ENCODE data around the gene GINS1.
"Not testable (repeated sequence)": the region's sequence is repeated elsewhere in the genome, so short reads cannot be mapped to it uniquely, and the experiment has no call there.

GINS1 gene

GRCh38 chr20:25399037-25399430 is 8.4 kb upstream of the GINS1 start:
- Mint-ChIP-seq H3K27ac (no peak overlapping the region), H3K9me3 (peaks cover 20% of the 10 kb centered on the region), H3K4me1 (no peaks in the 10 kb centered on the region), H3K36me3 (no peaks in the 10 kb centered on the region), H3K4me3 (no peak overlapping the region), H3K27me3 (peaks cover 25% of the 10 kb centered on the region)
- peak; percentile 37 for DNase-seq
- CTCF ChIA-PET = interaction anchor here (1.0 to 3.7 kb wide), 16 partner anchors 9 to 405 kb away, joined by 3 to 33 read pairs (median 4); partner anchors contain the start of genes GINS1 and PYGB

GRCh38 chr20:25400291-25400732 is 7.2 kb upstream of the GINS1 start:
- H3K9me3 Mint-ChIP-seq = peaks cover 27% of the 10 kb centered on the region
- CTCF ChIA-PET = interaction anchor here (1.2 to 3.7 kb wide), 6 partner anchors 7 to 314 kb away, joined by 3 to 33 read pairs (median 10); partner anchors contain the start of gene GINS1
- not testable (repeated sequence) for H3K27ac Mint-ChIP-seq, H3K4me3 Mint-ChIP-seq, H3K36me3 Mint-ChIP-seq, DNase-seq, H3K4me1 Mint-ChIP-seq
- peaks cover 20% of the 10 kb centered on the region for H3K27me3 Mint-ChIP-seq

GRCh38 chr20:25402583-25402982 is 4.9 kb upstream of the GINS1 start:
- peaks cover 9% of the 10 kb centered on the region for H3K4me1 Mint-ChIP-seq
- H3K27me3 Mint-ChIP-seq = peaks cover 5% of the 10 kb centered on the region
- H3K4me3 Mint-ChIP-seq = no peak overlapping the region
- H3K27ac Mint-ChIP-seq = no peak overlapping the region
- no peak for DNase-seq
- H3K36me3 Mint-ChIP-seq = no peaks in the 10 kb centered on the region
- CTCF ChIA-PET = no interaction called here
- peaks cover 27% of the 10 kb centered on the region for H3K9me3 Mint-ChIP-seq

GRCh38 chr20:25408170-25408547 is 686 bp downstream of the GINS1 start:
- CTCF ChIA-PET = interaction anchor here (0.8 to 2.0 kb wide), 2 partner anchors 9 to 216 kb away, joined by 3 to 11 read pairs; no protein-coding TSS in a partner anchor
- H3K27ac Mint-ChIP-seq = peak overlapping the region; percentile 90
- H3K36me3 Mint-ChIP-seq = peaks cover 11% of the 10 kb centered on the region
- DNase-seq = no peak
- H3K27me3 Mint-ChIP-seq = no peaks in the 10 kb centered on the region
- H3K4me1 Mint-ChIP-seq = peaks cover 25% of the 10 kb centered on the region
- H3K4me3 Mint-ChIP-seq = peak overlapping the region; percentile 93
- H3K9me3 Mint-ChIP-seq = peaks cover 13% of the 10 kb centered on the region

- CTCF ChIA-PET = no interaction called here
- no peak overlapping the region for H3K27ac Mint-ChIP-seq
- DNase-seq = no peak
- no peaks in the 10 kb centered on the region for H3K27me3 Mint-ChIP-seq
- H3K4me1 Mint-ChIP-seq = peaks cover 27% of the 10 kb centered on the region
- peak overlapping the region; percentile 93 for H3K4me3 Mint-ChIP-seq
- peaks cover 7% of the 10 kb centered on the region for H3K9me3 Mint-ChIP-seq
- peaks cover 14% of the 10 kb centered on the region for H3K36me3 Mint-ChIP-seq
Observed at GRCh38 chr20:25408890-25409289, 1.4 kb downstream of the GINS1 start.

GRCh38 chr20:25418776-25419175 is 11.3 kb downstream of the GINS1 start:
- no peak for DNase-seq
- peaks cover 31% of the 10 kb centered on the region for H3K36me3 Mint-ChIP-seq
- no peaks in the 10 kb centered on the region for H3K4me1 Mint-ChIP-seq
- no peaks in the 10 kb centered on the region for H3K9me3 Mint-ChIP-seq
- no peaks in the 10 kb centered on the region for H3K27me3 Mint-ChIP-seq
- H3K4me3 Mint-ChIP-seq = no peak overlapping the region
- CTCF ChIA-PET = no interaction called here
- H3K27ac Mint-ChIP-seq = no peak overlapping the region

- CTCF ChIA-PET = no interaction called here
- H3K27ac Mint-ChIP-seq = no peak overlapping the region
- H3K4me1 Mint-ChIP-seq = peaks cover 3% of the 10 kb centered on the region
- peaks cover 34% of the 10 kb centered on the region for H3K36me3 Mint-ChIP-seq
- no peak for DNase-seq
- no peaks in the 10 kb centered on the region for H3K9me3 Mint-ChIP-seq
- no peaks in the 10 kb centered on the region for H3K27me3 Mint-ChIP-seq
- H3K4me3 Mint-ChIP-seq = no peak overlapping the region
Observed at GRCh38 chr20:25421102-25421501, 13.6 kb downstream of the GINS1 start.

- H3K27ac Mint-ChIP-seq = no peak overlapping the region
- DNase-seq = no peak
- peaks cover 4% of the 10 kb centered on the region for H3K4me1 Mint-ChIP-seq
- CTCF ChIA-PET = no interaction called here
- no peaks in the 10 kb centered on the region for H3K27me3 Mint-ChIP-seq
- no peak overlapping the region for H3K4me3 Mint-ChIP-seq
- H3K36me3 Mint-ChIP-seq = peaks cover 40% of the 10 kb centered on the region
- no peaks in the 10 kb centered on the region for H3K9me3 Mint-ChIP-seq
Observed at GRCh38 chr20:25422032-25422431, 14.6 kb downstream of the GINS1 start.

GRCh38 chr20:25424536-25424935 is 17.1 kb downstream of the GINS1 start:
- no peak for DNase-seq
- H3K27ac Mint-ChIP-seq = no peak overlapping the region
- H3K4me3 Mint-ChIP-seq = no peak overlapping the region
- no peaks in the 10 kb centered on the region for H3K9me3 Mint-ChIP-seq
- H3K4me1 Mint-ChIP-seq = peaks cover 4% of the 10 kb centered on the region
- H3K27me3 Mint-ChIP-seq = no peaks in the 10 kb centered on the region
- CTCF ChIA-PET = no interaction called here
- peaks cover 41% of the 10 kb centered on the region for H3K36me3 Mint-ChIP-seq

DNA sequence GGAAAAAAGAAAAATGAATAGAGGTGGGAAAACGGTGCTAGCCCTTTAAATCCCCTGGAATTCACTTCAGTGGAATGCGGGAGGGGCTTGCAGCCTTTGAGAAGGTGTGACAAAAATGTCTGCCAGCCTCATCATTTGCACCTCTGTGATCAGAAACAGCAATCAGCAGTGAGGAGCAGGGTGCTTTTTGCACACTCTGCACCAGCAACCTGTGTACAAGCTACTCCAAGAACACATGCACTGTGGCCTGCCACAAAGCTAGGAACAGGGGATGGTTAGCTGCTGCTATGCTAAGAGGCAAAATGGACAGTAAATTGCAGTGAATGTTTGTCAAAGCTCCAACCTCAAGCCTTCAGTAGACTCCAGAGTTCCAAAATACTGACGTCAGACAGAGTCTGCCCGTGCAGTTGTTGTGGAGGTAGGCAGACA is 29.7 kb downstream of the GINS1 start:
- DNase-seq = no peak
- no peaks in the 10 kb centered on the region for H3K9me3 Mint-ChIP-seq
- H3K27ac Mint-ChIP-seq = no peak overlapping the region
- CTCF ChIA-PET = no interaction called here
- no peaks in the 10 kb centered on the region for H3K27me3 Mint-ChIP-seq
- H3K4me1 Mint-ChIP-seq = peaks cover 6% of the 10 kb centered on the region
- no peak overlapping the region for H3K4me3 Mint-ChIP-seq
- H3K36me3 Mint-ChIP-seq = peaks cover 31% of the 10 kb centered on the region

GRCh38 chr20:25439328-25439727 is 31.9 kb downstream of the GINS1 start:
- no peak overlapping the region for H3K4me3 Mint-ChIP-seq
- CTCF ChIA-PET = no interaction called here
- H3K36me3 Mint-ChIP-seq = peaks cover 32% of the 10 kb centered on the region
- no peaks in the 10 kb centered on the region for H3K9me3 Mint-ChIP-seq
- no peaks in the 10 kb centered on the region for H3K27me3 Mint-ChIP-seq
- peaks cover 6% of the 10 kb centered on the region for H3K4me1 Mint-ChIP-seq
- H3K27ac Mint-ChIP-seq = no peak overlapping the region
- no peak for DNase-seq

DNA sequence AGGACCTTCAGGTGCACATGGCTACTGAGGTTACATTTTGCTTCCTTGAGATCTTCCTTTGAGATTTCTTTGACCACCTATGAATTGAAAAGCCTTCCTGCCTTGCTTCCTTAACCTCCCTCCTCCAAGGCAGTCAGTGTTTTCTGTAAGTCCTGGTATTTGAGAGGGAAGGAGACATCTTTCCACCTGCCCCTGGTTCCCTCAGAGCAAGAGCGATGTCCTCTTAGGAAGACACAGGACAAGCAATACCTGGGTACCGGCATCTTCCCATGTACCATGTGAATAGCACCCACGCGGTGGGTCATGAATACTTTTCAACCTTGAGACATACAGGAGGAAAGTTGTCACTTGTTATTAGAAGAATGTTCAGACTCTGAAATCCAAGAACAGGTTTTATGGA is 37.1 kb downstream of the GINS1 start:
- no peak overlapping the region for H3K27ac Mint-ChIP-seq
- no peak overlapping the region for H3K4me3 Mint-ChIP-seq
- CTCF ChIA-PET = no interaction called here

DNA sequence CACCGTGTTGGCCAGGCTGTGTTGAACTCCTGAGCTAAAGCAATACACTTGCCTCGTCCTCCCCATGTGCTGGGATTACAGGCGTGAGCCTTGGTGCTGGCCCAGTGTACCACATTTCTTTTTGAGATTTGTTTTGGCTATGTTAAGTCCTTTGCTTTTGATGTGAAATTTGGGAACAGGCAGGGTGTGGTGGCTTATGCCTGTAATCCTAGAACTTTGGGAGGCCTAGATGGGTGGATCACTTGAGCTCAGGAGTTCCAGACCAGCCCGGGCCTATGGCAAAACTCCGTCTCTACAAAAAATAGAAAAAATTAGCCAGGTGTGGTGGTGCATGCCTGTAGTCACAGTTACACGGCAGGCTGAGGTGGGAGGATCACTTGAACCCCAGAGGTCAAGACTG is 40.2 kb downstream of the GINS1 start:
- Mint-ChIP-seq H3K9me3 (no peaks in the 10 kb centered on the region), H3K36me3 (peaks cover 38% of the 10 kb centered on the region), H3K4me1 (peaks cover 5% of the 10 kb centered on the region), H3K4me3 (no peak overlapping the region), H3K27me3 (no peaks in the 10 kb centered on the region), H3K27ac (no peak overlapping the region)
- CTCF ChIA-PET = no interaction called here
- DNase-seq = no peak

More for the DNA sequence above, 37.1 kb downstream of the GINS1 start:
- DNase-seq = no peak
- Mint-ChIP-seq H3K27me3 (no peaks in the 10 kb centered on the region), H3K4me1 (peaks cover 5% of the 10 kb centered on the region), H3K36me3 (peaks cover 41% of the 10 kb centered on the region), H3K9me3 (no peaks in the 10 kb centered on the region)

- H3K4me3 Mint-ChIP-seq = no peak overlapping the region
- no peaks in the 10 kb centered on the region for H3K4me1 Mint-ChIP-seq
- no peak for DNase-seq
- H3K27me3 Mint-ChIP-seq = no peaks in the 10 kb centered on the region
- H3K36me3 Mint-ChIP-seq = peaks cover 16% of the 10 kb centered on the region
- H3K27ac Mint-ChIP-seq = no peak overlapping the region
- CTCF ChIA-PET = no interaction called here
- H3K9me3 Mint-ChIP-seq = no peaks in the 10 kb centered on the region
Observed at GRCh38 chr20:25452333-25452732, 44.9 kb downstream of the GINS1 start.

DNA sequence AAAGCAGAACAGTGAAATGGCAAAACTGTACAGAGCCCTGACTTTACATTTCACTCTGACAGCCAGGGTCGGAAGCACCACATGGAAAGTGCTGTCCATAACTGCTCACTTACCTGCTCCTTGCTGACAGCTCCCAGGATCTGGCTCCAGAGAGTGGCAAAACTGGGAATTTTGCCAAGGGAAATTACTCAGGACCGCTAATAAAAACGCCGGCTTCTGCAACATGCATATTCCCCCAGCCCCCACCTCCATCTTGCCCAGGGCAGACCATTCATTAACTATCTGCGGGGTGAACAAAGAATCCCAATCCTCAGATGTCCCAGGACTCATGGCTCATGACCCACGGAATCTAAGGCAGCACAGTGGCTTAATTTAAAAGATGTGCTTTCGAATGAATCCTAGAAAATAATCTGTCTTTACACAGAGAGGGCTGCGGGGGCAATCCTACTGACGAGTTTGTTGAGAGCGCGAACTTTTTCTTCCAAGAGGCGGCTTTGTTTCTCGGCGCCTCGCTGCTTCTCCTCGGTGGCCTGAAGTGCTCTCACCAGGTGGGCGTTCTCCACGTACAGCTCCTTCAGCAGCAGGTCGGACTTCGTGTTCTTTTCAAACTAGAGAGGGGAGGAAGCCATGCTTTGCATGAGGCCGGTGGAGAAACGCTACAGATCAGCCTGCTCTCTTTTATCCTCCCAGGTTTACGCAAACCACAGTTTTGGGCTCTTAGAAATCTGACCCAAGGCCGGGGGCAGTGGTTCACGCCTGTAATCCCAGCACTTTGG is 45.8 kb downstream of the GINS1 start:
- CTCF ChIA-PET = no interaction called here
- Mint-ChIP-seq H3K27me3 (no peaks in the 10 kb centered on the region), H3K36me3 (peaks cover 8% of the 10 kb centered on the region), H3K9me3 (no peaks in the 10 kb centered on the region), H3K4me3 (no peak overlapping the region), H3K4me1 (no peaks in the 10 kb centered on the region), H3K27ac (no peak overlapping the region)
- no peak for DNase-seq

All from activated naive CD4-positive, alpha-beta T cell treated with anti-CD3 and anti-CD28 coated beads, Interleukin-2, amount 10 ng/mL, durations not matched to agents 7 days and 5 days (primary cell).